ENCODE measurements around the gene ZBTB9. TPM values are rescaled to one million over a fixed set of nuclear protein-coding genes. Genes with fewer than 3 reads are reported as not detected.
"Not testable (repeated sequence)": the region's sequence is repeated elsewhere in the genome, so short reads cannot be mapped to it uniquely, and the experiment has no call there.

Gene ZBTB9
- total RNA-seq, 1 experiment from 2014 or later, result 19.4 TPM

- TF ChIP-seq PRDM15 (CRISPR knock-in tag; IDR thresholded peaks at IDR 0.05), result no peak
- no peak for TF ChIP-seq NFYB (CRISPR knock-in tag; conservative IDR thresholded peaks at IDR 0.05; ENCODE audit: low read depth)
- TF ChIP-seq GTF2I (CRISPR knock-in tag; conservative IDR thresholded peaks at IDR 0.05), result no peak
- no peak for TF ChIP-seq SMAD4 (CRISPR knock-in tag; IDR thresholded peaks at IDR 0.05)
- no peak for TF ChIP-seq ATF6 (CRISPR knock-in tag; IDR thresholded peaks at IDR 0.05)
- no peak for TF ChIP-seq JUN (CRISPR knock-in tag; IDR thresholded peaks at IDR 0.05)
- no peak for TF ChIP-seq E2F1 (CRISPR knock-in tag; IDR thresholded peaks at IDR 0.05)
Measured at GRCh38 chr6:33477864-33478263, 23.5 kb downstream of the ZBTB9 start (continued).

GRCh38 chr6:33481192-33481591, 26.8 kb downstream of the ZBTB9 start:
- Mint-ChIP-seq H3K27ac (no peak overlapping the region), H3K9me3 (no peaks in the 10 kb centered on the region), H3K27me3 (ENCODE audit: low read depth) (no peaks in the 10 kb centered on the region; the same call in 1 of the 2 replicates), H3K4me3 (no peak overlapping the region), H3K36me3 (no peaks in the 10 kb centered on the region), H3K4me1 (no peaks in the 10 kb centered on the region)
- no peak for ATAC-seq
- TF ChIP-seq NR3C1 (CRISPR knock-in tag; conservative IDR thresholded peaks at IDR 0.05; ENCODE audit: low read depth), result no peak
- no peak for TF ChIP-seq ZNF512 (CRISPR knock-in tag; IDR thresholded peaks at IDR 0.05; ENCODE audit: borderline replicate concordance)
- TF ChIP-seq FOXJ3 (CRISPR knock-in tag; IDR thresholded peaks at IDR 0.05; ENCODE audit: borderline replicate concordance), result no peak
- TF ChIP-seq ZNF138 (CRISPR knock-in tag; conservative IDR thresholded peaks at IDR 0.05), result no peak
- no peak for TF ChIP-seq GABPB1 (CRISPR knock-in tag; IDR thresholded peaks at IDR 0.05)
- TF ChIP-seq ZSCAN18 (CRISPR knock-in tag; IDR thresholded peaks at IDR 0.05), result no peak
- no peak for TF ChIP-seq EMX1 (CRISPR knock-in tag; IDR thresholded peaks at IDR 0.05)
- TF ChIP-seq ATF1 (CRISPR knock-in tag; IDR thresholded peaks at IDR 0.05), result no peak
- no peak for TF ChIP-seq ELF4 (CRISPR knock-in tag; IDR thresholded peaks at IDR 0.05; ENCODE audit: low read depth)
- ChIA-PET POLR2A (no interaction called here), CTCF (no interaction called here)
- DNase-seq (ENCODE audit: low spot score), result no peak

GRCh38 chr6:33482620-33483019, 28.2 kb downstream of the ZBTB9 start:
- POLR2A ChIA-PET; H3K9me3 Mint-ChIP-seq; DNase-seq (ENCODE audit: low spot score); H3K4me1 Mint-ChIP-seq; H3K36me3 Mint-ChIP-seq; ATAC-seq; H3K4me3 Mint-ChIP-seq; CTCF ChIA-PET; H3K27me3 Mint-ChIP-seq (ENCODE audit: low read depth); H3K27ac Mint-ChIP-seq: not testable (repeated sequence)

Data from WTC11 (cell line).